H9 (cell line): ENCODE data around the gene CLUH. TPM values are rescaled to one million over a fixed set of nuclear protein-coding genes. Genes with fewer than 3 reads are reported as not detected.

Source experiments
- DNase-seq: peaks from one replicate; pipeline ENCODE4 v3.0.0-alpha.2; 2017
- H2AFZ ChIP-seq: one replicate; pipeline ENCODE4 v1.6.1; 2013; ENCODE audit warnings: mild to moderate bottlenecking, low read length, control low read depth, moderate library complexity
- H2AK5ac ChIP-seq: 2 replicates; pipeline ENCODE4 v1.6.1; 2013; ENCODE audit warnings: low read length, control low read depth, mixed read lengths; ENCODE audit not compliant: insufficient read length
- H2BK120ac ChIP-seq: one replicate; pipeline ENCODE4 v1.6.1; 2013; ENCODE audit warnings: low read depth, mild to moderate bottlenecking, low read length, control low read depth, inconsistent platforms; ENCODE audit not compliant: poor library complexity, severe bottlenecking
- H2BK12ac ChIP-seq: 2 replicates; pipeline ENCODE4 v1.6.1; 2013; ENCODE audit warnings: low read length, control low read depth, mixed read lengths, low read depth; ENCODE audit not compliant: insufficient read length
- H2BK15ac ChIP-seq: 2 replicates; pipeline ENCODE4 v1.6.1; 2013; ENCODE audit warnings: low read depth, low read length, control low read depth
- H2BK20ac ChIP-seq: one replicate; pipeline ENCODE4 v1.6.1; 2013; ENCODE audit warnings: low read depth, mild to moderate bottlenecking, low read length, control low read depth, inconsistent platforms; ENCODE audit not compliant: poor library complexity, severe bottlenecking
- H2BK5ac ChIP-seq: 2 replicates; pipeline ENCODE4 v1.6.1; 2013; ENCODE audit warnings: low read length, control low read depth, mixed read lengths; ENCODE audit not compliant: insufficient read length
- H3K14ac ChIP-seq: 2 replicates; pipeline ENCODE4 v1.6.1; 2013; ENCODE audit warnings: low read length, control low read depth; ENCODE audit not compliant: insufficient read depth
- H3K18ac ChIP-seq: 2 replicates; pipeline ENCODE4 v1.6.1; 2013; ENCODE audit warnings: low read depth, mild to moderate bottlenecking, mixed read lengths, low read length, control low read depth; ENCODE audit not compliant: insufficient read length
- H3K23ac ChIP-seq: 2 replicates; pipeline ENCODE4 v1.6.1; 2013; ENCODE audit warnings: low read length, control low read depth, mixed read lengths, low read depth; ENCODE audit not compliant: insufficient read length
- H3K23me2 ChIP-seq: 2 replicates; pipeline ENCODE4 v1.6.1; 2013; ENCODE audit warnings: low read depth, mild to moderate bottlenecking, mixed read lengths, low read length, control low read depth; ENCODE audit not compliant: insufficient read length, poor library complexity, severe bottlenecking
- H3K27ac ChIP-seq: 2 replicates; pipeline ENCODE4 v1.5.1; 2013; ENCODE audit warnings: low read length, control low read depth, mixed read lengths, low read depth; ENCODE audit not compliant: insufficient read length
- H3K27me3 ChIP-seq: 2 replicates; pipeline ENCODE4 v1.6.1; 2013; ENCODE audit warnings: low read length, control low read depth, inconsistent platforms; ENCODE audit not compliant: insufficient read depth
- H3K4ac ChIP-seq: 2 replicates; pipeline ENCODE4 v1.6.1; 2013; ENCODE audit warnings: low read depth, mild to moderate bottlenecking, control low read depth, inconsistent platforms, low read length, moderate library complexity
- H3K4me1 ChIP-seq: 2 replicates; pipeline ENCODE4 v1.6.1; 2013; ENCODE audit warnings: low read length, control low read depth, inconsistent platforms; ENCODE audit not compliant: insufficient read depth
- H3K4me2 ChIP-seq: 2 replicates; pipeline ENCODE4 v1.6.1; 2013; ENCODE audit warnings: low read length, control low read depth, mixed read lengths; ENCODE audit not compliant: insufficient read length, insufficient read depth
- H3K56ac ChIP-seq: 2 replicates; pipeline ENCODE4 v1.6.1; 2013; ENCODE audit warnings: low read depth, mild to moderate bottlenecking, mixed read lengths, low read length, control low read depth; ENCODE audit not compliant: insufficient read length
- H3K79me1 ChIP-seq: 2 replicates; pipeline ENCODE4 v1.6.1; 2013; ENCODE audit warnings: low read depth, mild to moderate bottlenecking, moderate library complexity, low read length, control low read depth, inconsistent platforms; ENCODE audit not compliant: insufficient read depth, poor library complexity, severe bottlenecking
- H3K79me2 ChIP-seq: 2 replicates; pipeline ENCODE4 v1.6.1; 2013; ENCODE audit warnings: low read length, control low read depth, inconsistent platforms; ENCODE audit not compliant: insufficient read depth
- H3K9ac ChIP-seq: 2 replicates; pipeline ENCODE4 v1.6.1; 2013; ENCODE audit warnings: low read length, control low read depth, mixed read lengths; ENCODE audit not compliant: insufficient read length; ENCODE audit errors: extremely low read depth
- H3K9me3 ChIP-seq: one replicate; pipeline ENCODE4 v1.6.1; 2013; ENCODE audit warnings: low read depth, low read length, inconsistent platforms; ENCODE audit not compliant: control insufficient read depth
- H3T11ph ChIP-seq: one replicate; pipeline ENCODE4 v1.6.1; 2013; ENCODE audit warnings: mild to moderate bottlenecking, low read length, control low read depth, inconsistent platforms
- H4K20me1 ChIP-seq: one replicate; pipeline ENCODE4 v1.6.1; 2013; ENCODE audit not compliant: control insufficient read depth, insufficient read length, insufficient read depth
- H4K5ac ChIP-seq: 2 replicates; pipeline ENCODE4 v1.6.1; 2013; ENCODE audit warnings: low read depth, mild to moderate bottlenecking, mixed read lengths, low read length, control low read depth; ENCODE audit not compliant: insufficient read length
- H4K8ac ChIP-seq: replicated peaks from 2 replicates; pipeline ENCODE4 v1.6.1; 2013; ENCODE audit warnings: low read length, control low read depth, mixed read lengths, low read depth; ENCODE audit not compliant: insufficient read length
- H4K91ac ChIP-seq: 2 replicates; pipeline ENCODE4 v1.6.1; 2013; ENCODE audit warnings: low read depth, mild to moderate bottlenecking, moderate library complexity, mixed read lengths, low read length, control low read depth; ENCODE audit not compliant: insufficient read length
- H3K27ac Mint-ChIP-seq, 3 experiments: 2 replicates in 2 of 3; 3 replicates in 1 of 3; pipeline ENCODE4 v1.8.0; 2020 to 2021; ENCODE audit warnings: mixed read lengths in 3 of 3, mild to moderate bottlenecking in 1 of 3, moderate library complexity in 1 of 3
- H3K27me3 Mint-ChIP-seq: 2 replicates; pipeline ENCODE4 v1.8.0; 2021; ENCODE audit warnings: low read depth, mild to moderate bottlenecking, moderate library complexity, mixed read lengths
- H3K36me3 Mint-ChIP-seq, 3 experiments: 2 replicates in 2 of 3; 3 replicates in 1 of 3; pipeline ENCODE4 v1.8.0; 2020 to 2021; ENCODE audit warnings: low read depth in 3 of 3, mixed read lengths in 3 of 3; ENCODE audit not compliant: insufficient read depth in 1 of 3
- H3K4me1 Mint-ChIP-seq, 2 experiments: 2 replicates each; pipeline ENCODE4 v1.8.0; 2020; ENCODE audit warnings: mixed read lengths in 2 of 2
- H3K4me3 Mint-ChIP-seq, 2 experiments: 2 replicates in 1 of 2; 3 replicates in 1 of 2; pipeline ENCODE4 v1.8.0; 2020 to 2021; ENCODE audit warnings: mild to moderate bottlenecking in 2 of 2, mixed read lengths in 2 of 2, moderate library complexity in 1 of 2
- H3K9me3 Mint-ChIP-seq, 2 experiments: 2 replicates in 1 of 2; 3 replicates in 1 of 2; pipeline ENCODE4 v1.8.0; 2020; ENCODE audit warnings: mild to moderate bottlenecking in 2 of 2, mixed read lengths in 2 of 2, moderate library complexity in 1 of 2
- WGBS: extraction: QIAGEN DNeasy Blood & Tissue Kit; methylation state at CpG from one replicate; pipeline ENCODE4 v1.1.7; 2013; ENCODE audit warnings: missing lambda C conversion rate, low lambda C conversion rate, mixed read lengths; ENCODE audit not compliant: insufficient read length; ENCODE audit errors: extremely low coverage; 5-methylcytosine and 5-hydroxymethylcytosine counted together
- total RNA-seq: library from RNA; stranded (reverse); gene quantifications from 2 replicates; pipeline ENCODE4 v1.2.1, GENCODE V29; 2021
- TF ChIP-seq, protein P1 (sequence below): fragments of 200-600 bp; sonication (generic); conservative IDR thresholded peaks from 3 replicates; pipeline ENCODE4 v1.8.0; 2021; ENCODE audit warnings: antibody characterized with exemption, mild to moderate bottlenecking

Gene CLUH
- total RNA-seq, 1 experiment from 2014 or later, result 91.3 TPM

DNA sequence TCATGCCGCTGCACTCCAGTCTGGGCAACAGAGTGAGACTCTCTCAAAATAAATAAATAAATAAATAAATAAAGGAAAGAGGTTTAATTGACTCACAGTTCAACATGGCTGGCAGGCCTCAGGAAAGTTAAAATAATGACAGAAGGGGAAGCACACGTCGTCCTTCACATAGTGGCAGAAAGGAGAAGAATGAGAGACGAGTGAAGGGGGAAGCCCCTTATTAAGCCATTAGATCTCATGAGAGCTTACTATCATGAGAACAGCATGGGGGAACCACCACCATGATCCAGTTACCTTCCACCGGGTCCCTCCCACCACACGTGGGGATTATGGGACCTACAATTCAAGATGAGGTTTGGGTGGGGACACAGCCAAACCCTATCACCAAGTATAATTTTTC is 63.6 kb downstream of the CLUH start:
- no peaks in the 10 kb centered on the region for H3K23me2 ChIP-seq
- peaks cover 3% of the 10 kb centered on the region; the same call in 1 of the 2 replicates for H3K79me2 ChIP-seq
- H4K5ac ChIP-seq, result no peak overlapping the region
- H3K56ac ChIP-seq, result no peak overlapping the region
- H3K4me1 Mint-ChIP-seq, result no peaks in the 10 kb centered on the region
- no peak overlapping the region for H3K4ac ChIP-seq
- no peak overlapping the region for H3K18ac ChIP-seq
- no peak overlapping the region for H3K23ac ChIP-seq
- H3K27ac Mint-ChIP-seq, result no peak overlapping the region
- no peak overlapping the region for H3K4me3 Mint-ChIP-seq
- no peak overlapping the region for H3T11ph ChIP-seq
- H3K36me3 Mint-ChIP-seq, result peaks cover 30 to 58% (median 49%) of the 10 kb centered on the region in 3 experiments
- no peak overlapping the region for H2BK20ac ChIP-seq
- no CpG with 5 or more reads among the region's 6 CpGs for WGBS
- H3K9ac ChIP-seq, result no peak overlapping the region
- peaks cover 0 to 5% of the 10 kb centered on the region in 2 experiments; a peak in 1 of 5 replicates for H3K9me3 Mint-ChIP-seq
- H2BK5ac ChIP-seq, result no peak overlapping the region
- H3K27me3 ChIP-seq, result no peaks in the 10 kb centered on the region
- H3K27me3 Mint-ChIP-seq, result no peaks in the 10 kb centered on the region
- H4K91ac ChIP-seq, result no peak overlapping the region
- TF ChIP-seq, protein P1, sequence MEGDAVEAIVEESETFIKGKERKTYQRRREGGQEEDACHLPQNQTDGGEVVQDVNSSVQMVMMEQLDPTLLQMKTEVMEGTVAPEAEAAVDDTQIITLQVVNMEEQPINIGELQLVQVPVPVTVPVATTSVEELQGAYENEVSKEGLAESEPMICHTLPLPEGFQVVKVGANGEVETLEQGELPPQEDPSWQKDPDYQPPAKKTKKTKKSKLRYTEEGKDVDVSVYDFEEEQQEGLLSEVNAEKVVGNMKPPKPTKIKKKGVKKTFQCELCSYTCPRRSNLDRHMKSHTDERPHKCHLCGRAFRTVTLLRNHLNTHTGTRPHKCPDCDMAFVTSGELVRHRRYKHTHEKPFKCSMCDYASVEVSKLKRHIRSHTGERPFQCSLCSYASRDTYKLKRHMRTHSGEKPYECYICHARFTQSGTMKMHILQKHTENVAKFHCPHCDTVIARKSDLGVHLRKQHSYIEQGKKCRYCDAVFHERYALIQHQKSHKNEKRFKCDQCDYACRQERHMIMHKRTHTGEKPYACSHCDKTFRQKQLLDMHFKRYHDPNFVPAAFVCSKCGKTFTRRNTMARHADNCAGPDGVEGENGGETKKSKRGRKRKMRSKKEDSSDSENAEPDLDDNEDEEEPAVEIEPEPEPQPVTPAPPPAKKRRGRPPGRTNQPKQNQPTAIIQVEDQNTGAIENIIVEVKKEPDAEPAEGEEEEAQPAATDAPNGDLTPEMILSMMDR, result no peak
- H3K4me2 ChIP-seq, result no peak overlapping the region
- H2BK15ac ChIP-seq, result no peak overlapping the region; the same call in 1 of the 2 replicates
- no peak overlapping the region for H2BK120ac ChIP-seq
- H4K8ac ChIP-seq, result no peak overlapping the region
- H3K4me1 ChIP-seq, result no peaks in the 10 kb centered on the region
- H2AFZ ChIP-seq, result no peak overlapping the region
- DNase-seq, result no peak
- no peak overlapping the region for H2AK5ac ChIP-seq
- H3K9me3 ChIP-seq, result no peaks in the 10 kb centered on the region
- H2BK12ac ChIP-seq, result no peak overlapping the region
- H4K20me1 ChIP-seq, result no peaks in the 10 kb centered on the region
- no peak overlapping the region for H3K27ac ChIP-seq
- H3K79me1 ChIP-seq, result no peaks in the 10 kb centered on the region
- H3K14ac ChIP-seq, result no peak overlapping the region
